ENCODE results near the gene SEPHS2. TPM values are rescaled to one million over a fixed set of nuclear protein-coding genes. Genes with fewer than 3 reads are reported as not detected.

The SEPHS2 gene
- total RNA-seq, 1 donor from 2014 or later, result 58.6 TPM

DNA sequence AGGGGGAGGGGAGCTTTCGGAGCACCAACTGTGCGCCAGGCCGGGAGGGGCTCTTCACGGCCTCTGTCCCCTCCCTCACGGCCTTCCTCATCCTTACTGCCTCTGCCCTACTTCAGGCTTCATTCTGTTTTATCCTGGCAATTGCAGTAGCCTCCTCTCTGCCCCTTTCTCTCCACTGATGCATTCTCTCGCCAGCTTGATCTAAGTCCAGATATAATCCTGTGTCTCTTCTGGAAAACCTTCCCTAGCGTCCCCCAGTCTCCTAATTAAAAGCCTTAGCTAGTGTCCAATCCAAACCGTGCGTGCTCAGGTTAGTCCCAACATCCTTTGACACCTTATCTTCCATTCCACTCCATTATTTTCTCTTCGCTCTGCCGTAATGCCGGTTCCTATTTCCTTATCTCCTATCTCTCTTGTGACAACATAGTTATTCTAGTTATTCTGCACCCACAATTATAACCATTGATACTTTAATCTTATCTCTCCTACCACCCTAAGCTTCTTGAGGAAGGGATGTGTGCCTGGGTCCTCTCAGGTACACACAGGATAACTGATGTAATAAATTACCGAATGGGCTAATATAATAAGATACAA is 49.6 kb downstream of the SEPHS2 start:
- H3K4me3 Mint-ChIP-seq, result peak overlapping the region; percentile 86
- peak overlapping the region; percentile 74 for H3K27ac Mint-ChIP-seq
- DNase-seq (ENCODE audit: extremely low spot score, unreplicated experiment), result no peak
- TF ChIP-seq, protein P1, sequence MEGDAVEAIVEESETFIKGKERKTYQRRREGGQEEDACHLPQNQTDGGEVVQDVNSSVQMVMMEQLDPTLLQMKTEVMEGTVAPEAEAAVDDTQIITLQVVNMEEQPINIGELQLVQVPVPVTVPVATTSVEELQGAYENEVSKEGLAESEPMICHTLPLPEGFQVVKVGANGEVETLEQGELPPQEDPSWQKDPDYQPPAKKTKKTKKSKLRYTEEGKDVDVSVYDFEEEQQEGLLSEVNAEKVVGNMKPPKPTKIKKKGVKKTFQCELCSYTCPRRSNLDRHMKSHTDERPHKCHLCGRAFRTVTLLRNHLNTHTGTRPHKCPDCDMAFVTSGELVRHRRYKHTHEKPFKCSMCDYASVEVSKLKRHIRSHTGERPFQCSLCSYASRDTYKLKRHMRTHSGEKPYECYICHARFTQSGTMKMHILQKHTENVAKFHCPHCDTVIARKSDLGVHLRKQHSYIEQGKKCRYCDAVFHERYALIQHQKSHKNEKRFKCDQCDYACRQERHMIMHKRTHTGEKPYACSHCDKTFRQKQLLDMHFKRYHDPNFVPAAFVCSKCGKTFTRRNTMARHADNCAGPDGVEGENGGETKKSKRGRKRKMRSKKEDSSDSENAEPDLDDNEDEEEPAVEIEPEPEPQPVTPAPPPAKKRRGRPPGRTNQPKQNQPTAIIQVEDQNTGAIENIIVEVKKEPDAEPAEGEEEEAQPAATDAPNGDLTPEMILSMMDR (conservative IDR thresholded peaks at IDR 0.05), result no peak
- peaks cover 39% of the 10 kb centered on the region for H3K4me1 Mint-ChIP-seq (ENCODE audit: unreplicated experiment)
- no peaks in the 10 kb centered on the region for H3K9me3 Mint-ChIP-seq
- peaks cover 3% of the 10 kb centered on the region for H3K36me3 Mint-ChIP-seq
- H3K27me3 Mint-ChIP-seq, result no peaks in the 10 kb centered on the region

DNA sequence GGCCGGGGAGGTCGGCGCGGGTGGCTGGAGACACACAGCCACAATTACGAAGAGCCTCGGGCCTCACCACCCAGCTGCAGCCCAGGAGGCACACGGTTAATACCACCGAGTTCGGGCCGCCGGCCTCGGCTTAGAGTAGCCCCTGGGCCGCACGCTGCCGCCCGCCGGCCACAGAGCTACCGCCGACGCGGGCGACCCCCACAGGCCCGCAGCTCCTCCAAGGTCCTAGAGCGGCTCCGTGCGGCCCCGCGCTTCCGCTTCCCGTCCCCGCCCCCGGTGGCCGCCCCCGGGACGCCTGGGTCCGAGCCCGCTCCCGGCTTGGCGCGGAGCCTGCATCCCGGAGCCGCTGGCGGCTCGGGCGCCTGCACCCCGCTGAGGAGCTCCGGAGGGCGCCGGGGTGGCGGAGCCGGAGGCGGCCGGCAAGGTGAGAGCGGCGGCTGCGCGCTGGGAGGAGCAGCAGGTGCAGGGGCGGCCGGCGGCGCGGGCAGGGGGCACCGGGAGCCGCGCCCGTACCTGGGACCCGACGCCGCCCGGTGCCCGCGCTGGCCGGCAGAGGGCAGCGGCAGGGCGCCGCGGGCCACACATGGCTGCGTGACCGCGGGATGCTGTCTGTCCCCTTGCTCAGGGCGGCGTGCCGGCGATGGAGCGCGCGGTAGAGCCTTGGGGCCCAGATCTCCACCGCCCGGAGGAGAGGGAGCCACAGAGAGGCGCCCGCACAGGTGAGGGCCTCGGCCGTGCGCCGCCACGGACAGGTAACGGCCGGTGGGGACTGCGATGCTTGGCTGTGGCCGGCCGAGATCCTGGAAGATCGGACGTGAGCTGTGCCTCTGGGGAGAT is 50.3 kb downstream of the SEPHS2 start, which contains the start of gene ZNF48:
TSS of gene ZNF48 (plus strand) at position 266 of the 837 bp plus-strand sequence. CDS start at position 641, 375 bp downstream.
- TF ChIP-seq, protein P1 (conservative IDR thresholded peaks at IDR 0.05), result peak; percentile 59
- Mint-ChIP-seq H3K27me3 (no peaks in the 10 kb centered on the region), H3K36me3 (peaks cover 3% of the 10 kb centered on the region), H3K4me1 (ENCODE audit: unreplicated experiment) (peaks cover 35% of the 10 kb centered on the region), H3K4me3 (peak within 1 kb of the TSS; percentile 88), H3K27ac (peak within 1 kb of the TSS; percentile 85), H3K9me3 (no peaks in the 10 kb centered on the region)
- peak; percentile 89 for DNase-seq (ENCODE audit: extremely low spot score, unreplicated experiment)

- peak overlapping the region; percentile 88 for H3K4me3 Mint-ChIP-seq
- no peak for DNase-seq (ENCODE audit: extremely low spot score, unreplicated experiment)
These were observed 51.0 kb downstream of the SEPHS2 start for GRCh38 chr16:30394592-30395154.

More at GRCh38 chr16:30394592-30395154, 51.0 kb downstream of the SEPHS2 start:
- H3K4me1 Mint-ChIP-seq (ENCODE audit: unreplicated experiment), result peaks cover 30% of the 10 kb centered on the region
- TF ChIP-seq, protein P1 (conservative IDR thresholded peaks at IDR 0.05), result no peak
- peak overlapping the region; percentile 85 for H3K27ac Mint-ChIP-seq
- no peaks in the 10 kb centered on the region for H3K9me3 Mint-ChIP-seq
- H3K36me3 Mint-ChIP-seq, result peaks cover 3% of the 10 kb centered on the region
- no peaks in the 10 kb centered on the region for H3K27me3 Mint-ChIP-seq

Other genes starting within 250 kb of the SEPHS2 start
- 27.7 and 33.0 TPM in 2 replicates for gene SULT1A3, start 246.6 kb downstream of the SEPHS2 start, total RNA-seq (ENCODE audit: low replicate concordance)
- gene NPIPB13, start 197.4 kb downstream of the SEPHS2 start, total RNA-seq (ENCODE audit: low replicate concordance), result 9.1 and 15.3 TPM in 2 replicates
- gene CD2BP2, start 90.6 kb downstream of the SEPHS2 start, total RNA-seq (ENCODE audit: low replicate concordance), result 64.6 and 68.9 TPM in 2 replicates
- gene TBC1D10B, start 75.4 kb downstream of the SEPHS2 start, total RNA-seq (ENCODE audit: low replicate concordance), result 46.8 and 50.0 TPM in 2 replicates
- 10.4 and 21.7 TPM in 2 replicates for gene MYL11, start 71.1 kb downstream of the SEPHS2 start, total RNA-seq (ENCODE audit: low replicate concordance)
- gene SEPTIN1, start 63.3 kb downstream of the SEPHS2 start, total RNA-seq (ENCODE audit: low replicate concordance), result 1.4 and 2.3 TPM in 2 replicates
- gene ZNF48, start 50.5 kb downstream of the SEPHS2 start, total RNA-seq (ENCODE audit: low replicate concordance), result 14.5 and 21.1 TPM in 2 replicates
- 4.7 and 15.5 TPM in 2 replicates for gene ZNF771, start 38.3 kb downstream of the SEPHS2 start, total RNA-seq (ENCODE audit: low replicate concordance)
- 41.8 and 62.1 TPM in 2 replicates for gene DCTPP1, start 15.8 kb downstream of the SEPHS2 start, total RNA-seq (ENCODE audit: low replicate concordance)
- gene ITGAL, start 26.9 kb upstream of the SEPHS2 start, total RNA-seq (ENCODE audit: low replicate concordance), result 0.33 and 0.48 TPM in 2 replicates
- 58.7 and 59.6 TPM in 2 replicates for gene ZNF768, start 80.7 kb upstream of the SEPHS2 start, total RNA-seq (ENCODE audit: low replicate concordance)
- 9.3 and 11.4 TPM in 2 replicates for gene ZNF747, start 89.0 kb upstream of the SEPHS2 start, total RNA-seq (ENCODE audit: low replicate concordance)
- gene ZNF764, start 112.5 kb upstream of the SEPHS2 start, total RNA-seq (ENCODE audit: low replicate concordance), result 16.8 and 20.2 TPM in 2 replicates
- gene ZNF688, start 125.8 kb upstream of the SEPHS2 start, total RNA-seq (ENCODE audit: low replicate concordance), result 9.8 and 14.3 TPM in 2 replicates
- gene ZNF785, start 139.8 kb upstream of the SEPHS2 start, total RNA-seq (ENCODE audit: low replicate concordance), result 22.4 and 29.1 TPM in 2 replicates
- 8.1 and 14.9 TPM in 2 replicates for gene ZNF689, start 164.5 kb upstream of the SEPHS2 start, total RNA-seq (ENCODE audit: low replicate concordance)
- gene PRR14, start 205.1 kb upstream of the SEPHS2 start, total RNA-seq (ENCODE audit: low replicate concordance), result 41.1 and 45.0 TPM in 2 replicates
- 77.3 and 78.2 TPM in 2 replicates for gene FBRS, start 212.6 kb upstream of the SEPHS2 start, total RNA-seq (ENCODE audit: low replicate concordance)